Measurements from ENCODE around the gene PEX5L. TPM values are rescaled to one million over a fixed set of nuclear protein-coding genes. Genes with fewer than 3 reads are reported as not detected.

The PEX5L gene
- polyA plus RNA-seq, 2 of the 4 experiments (the other 2 are of a cell fraction) = 0.06 to 0.08 TPM

GRCh38 chr3:179807588-179807987 is 229.1 kb downstream of the PEX5L start:
- H3K4me2 ChIP-seq = no peak overlapping the region
- CTCF ChIA-PET = no interaction called here
- WGBS (ENCODE audit: missing lambda C conversion rate) = 86% methylated on average over 14 of the region's 14 CpGs
- no peak overlapping the region for H3K4me3 ChIP-seq
- FAIRE-seq (no peak), DNase-seq (ENCODE audit: low read depth in 1 of 2, low spot score in 1 of 2) (no peak), ATAC-seq (no peak)
- H3K9me3 ChIP-seq = no peaks in the 10 kb centered on the region
- POLR2A ChIA-PET = no interaction called here
- no peaks in the 10 kb centered on the region for H3K4me1 ChIP-seq
- TF ChIP-seq SREBF2 (IDR thresholded peaks at IDR 0.05) (no peak), RARB (CRISPR knock-in tag; IDR thresholded peaks at IDR 0.05) (no peak), MAZ (IDR thresholded peaks at IDR 0.05; ENCODE audit: borderline replicate concordance, low read depth, low read length) (no peak), FOSB (CRISPR knock-in tag; IDR thresholded peaks at IDR 0.05) (no peak), REST (IDR thresholded peaks at IDR 0.05) (no peak), HEYL (CRISPR knock-in tag; IDR thresholded peaks at IDR 0.05) (no peak), ZNF302 (CRISPR knock-in tag; IDR thresholded peaks at IDR 0.05) (no peak), KDM5A (IDR thresholded peaks at IDR 0.05) (no peak), GATA3 (IDR thresholded peaks at IDR 0.05; ENCODE audit: borderline replicate concordance) (no peak), E2F6 (IDR thresholded peaks at IDR 0.05; ENCODE audit: borderline replicate concordance, low read depth) (no peak), JUN (IDR thresholded peaks at IDR 0.05) (no peak)
- no peak overlapping the region for H3K27ac ChIP-seq

GRCh38 chr3:179806177-179806576 is 230.6 kb downstream of the PEX5L start:
- H3K4me1 ChIP-seq = peaks cover 3% of the 10 kb centered on the region; the same call in 1 of the 3 replicates
- no peaks in the 10 kb centered on the region for H3K9me3 ChIP-seq
- ChIA-PET CTCF (no interaction called here), POLR2A (no interaction called here)
- H3K4me2 ChIP-seq = no peak overlapping the region
- ATAC-seq (no peak), DNase-seq (ENCODE audit: low read depth in 1 of 2, low spot score in 1 of 2) (no peak), FAIRE-seq (no peak)
- no peak overlapping the region for H3K4me3 ChIP-seq
- WGBS (ENCODE audit: missing lambda C conversion rate) = 81% methylated on average over 5 of the region's 5 CpGs
- H3K27ac ChIP-seq = no peak overlapping the region
- TF ChIP-seq KDM5A (IDR thresholded peaks at IDR 0.05) = no peak
- TF ChIP-seq BCL3 (IDR thresholded peaks at IDR 0.05) = no peak
- TF ChIP-seq ZNF302 (CRISPR knock-in tag; IDR thresholded peaks at IDR 0.05) = no peak
- no peak for TF ChIP-seq HEYL (CRISPR knock-in tag; IDR thresholded peaks at IDR 0.05)
- TF ChIP-seq TFCP2L1 (CRISPR knock-in tag; IDR thresholded peaks at IDR 0.05) = no peak
- no peak for TF ChIP-seq NR3C1 (IDR thresholded peaks at IDR 0.05)
- TF ChIP-seq POLR2A (IDR thresholded peaks at IDR 0.05; ENCODE audit: low read length) = no peak
- no peak for TF ChIP-seq NFE2L2 (conservative IDR thresholded peaks at IDR 0.05; ENCODE audit: low read length)
- no peak for TF ChIP-seq MAFK (IDR thresholded peaks at IDR 0.05; ENCODE audit: partially characterized antibody)
- no peak for TF ChIP-seq REST (IDR thresholded peaks at IDR 0.05)
- no peak for TF ChIP-seq RAD21 (conservative IDR thresholded peaks at IDR 0.05 in 1 of 2, IDR thresholded peaks at IDR 0.05 in 1 of 2)
- no peak for TF ChIP-seq RFX5 (IDR thresholded peaks at IDR 0.05)
- no peak for TF ChIP-seq ELK1 (IDR thresholded peaks at IDR 0.05; ENCODE audit: low read depth, low read length)
- no peak for TF ChIP-seq ATOH8 (CRISPR knock-in tag; IDR thresholded peaks at IDR 0.05; ENCODE audit: low read depth)
- no peak for TF ChIP-seq RCOR1 (IDR thresholded peaks at IDR 0.05; ENCODE audit: low read depth, low read length)
- TF ChIP-seq USF2 (IDR thresholded peaks at IDR 0.05) = no peak
- no peak for TF ChIP-seq HES2 (IDR thresholded peaks at IDR 0.05)
- TF ChIP-seq FOSL2 (IDR thresholded peaks at IDR 0.05) = no peak
- TF ChIP-seq FOSL2 (CRISPR knock-in tag; IDR thresholded peaks at IDR 0.05) = no peak

Measured in A549 (cell line).